Activated CD4-positive, alpha-beta T cell treated with anti-CD3 and anti-CD28 coated beads, Interleukin-2, amount 50 U/mL, for 16 hours (primary cell): ENCODE measurements around the gene GNAI1.

Source experiments
- DNase-seq: peaks from one replicate; pipeline ENCODE4 v3.0.0-alpha.2; 2020

The GNAI1 gene

GRCh38 chr7:80257756-80258155, 123.1 kb downstream of the GNAI1 start:
- no peak for DNase-seq

- no peak for DNase-seq
Observed at GRCh38 chr7:80260606-80261005, 126.0 kb downstream of the GNAI1 start.

- DNase-seq, result no peak
Observed at GRCh38 chr7:80263333-80263732, 128.7 kb downstream of the GNAI1 start.

- no peak for DNase-seq
Observed at GRCh38 chr7:80263821-80264220, 129.2 kb downstream of the GNAI1 start.

GRCh38 chr7:80264769-80265495, 130.3 kb downstream of the GNAI1 start:
- DNase-seq, result no peak

- no peak for DNase-seq
Observed at GRCh38 chr7:80272560-80273239, 138.1 kb downstream of the GNAI1 start.

GRCh38 chr7:80273327-80273726, 138.7 kb downstream of the GNAI1 start:
- no peak for DNase-seq

GRCh38 chr7:80275192-80275605, 140.6 kb downstream of the GNAI1 start:
- no peak for DNase-seq
